Ishikawa (cell line): ENCODE data around the gene PPP6R3.

Experiments
- CEBPB ChIP-seq: IDR thresholded peaks from 2 replicates; pipeline ENCODE4 v1.6.1; 2012
- CREB1 ChIP-seq: IDR thresholded peaks from 2 replicates; pipeline ENCODE4 v1.6.1; 2012; ENCODE audit warnings: low read depth
- EGR1 ChIP-seq: IDR thresholded peaks from 2 replicates; pipeline ENCODE4 v1.6.1; 2012
- EP300 ChIP-seq: IDR thresholded peaks from 2 replicates; pipeline ENCODE4 v1.6.1; 2012; ENCODE audit warnings: borderline replicate concordance
- FOXM1 ChIP-seq: IDR thresholded peaks from 2 replicates; pipeline ENCODE4 v1.6.1; 2012; ENCODE audit warnings: low read depth, borderline replicate concordance
- NFIC ChIP-seq: IDR thresholded peaks from 2 replicates; pipeline ENCODE4 v1.6.1; 2012
- RAD21 ChIP-seq: IDR thresholded peaks from 2 replicates; pipeline ENCODE4 v1.6.1; 2012; ENCODE audit warnings: low read depth
- TAF1 ChIP-seq: IDR thresholded peaks from 2 replicates; pipeline ENCODE4 v1.6.1; 2012; ENCODE audit warnings: low read depth, mild to moderate bottlenecking
- TCF12 ChIP-seq: IDR thresholded peaks from 2 replicates; pipeline ENCODE4 v1.6.1; 2012; ENCODE audit warnings: low read depth
- TEAD4 ChIP-seq: IDR thresholded peaks from 2 replicates; pipeline ENCODE4 v1.6.1; 2012
- YY1 ChIP-seq: IDR thresholded peaks from 2 replicates; pipeline ENCODE4 v1.6.1; 2012; ENCODE audit warnings: low read depth
- ZBTB7A ChIP-seq: IDR thresholded peaks from 2 replicates; pipeline ENCODE4 v1.6.1; 2012; ENCODE audit warnings: low read depth
- TF ChIP-seq, protein P1 (sequence below): IDR thresholded peaks from 2 replicates; pipeline ENCODE4 v1.6.1; 2012
- TF ChIP-seq, protein P2 (sequence below): IDR thresholded peaks from 2 replicates; pipeline ENCODE4 v1.6.1; 2012
- TF ChIP-seq, protein P3 (sequence below): IDR thresholded peaks from 2 replicates; pipeline ENCODE4 v1.6.1; 2012; ENCODE audit warnings: low read depth, mild to moderate bottlenecking

PPP6R3 gene

DNA sequence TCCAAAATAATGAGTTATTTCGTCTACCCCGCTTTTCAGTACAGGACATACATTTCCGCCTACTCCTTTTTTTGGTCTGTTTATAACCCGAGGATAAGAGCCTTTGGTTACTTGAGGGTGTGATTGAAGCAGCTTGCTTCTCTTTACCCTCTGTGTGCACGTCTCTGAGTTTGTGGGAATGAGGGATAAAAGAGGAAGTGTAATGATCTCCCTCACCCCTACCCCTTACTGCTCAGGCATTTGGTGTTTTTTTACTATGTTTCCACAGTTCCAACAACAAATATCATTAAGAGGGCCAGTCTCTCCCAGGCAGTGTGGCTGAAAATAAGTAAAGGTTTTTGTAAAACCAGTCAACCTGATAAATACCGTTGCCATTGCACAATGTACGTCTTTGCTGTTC lies 140.6 kb downstream of the PPP6R3 start:
- no peak for TF ChIP-seq FOXM1
- TF ChIP-seq, protein P1, sequence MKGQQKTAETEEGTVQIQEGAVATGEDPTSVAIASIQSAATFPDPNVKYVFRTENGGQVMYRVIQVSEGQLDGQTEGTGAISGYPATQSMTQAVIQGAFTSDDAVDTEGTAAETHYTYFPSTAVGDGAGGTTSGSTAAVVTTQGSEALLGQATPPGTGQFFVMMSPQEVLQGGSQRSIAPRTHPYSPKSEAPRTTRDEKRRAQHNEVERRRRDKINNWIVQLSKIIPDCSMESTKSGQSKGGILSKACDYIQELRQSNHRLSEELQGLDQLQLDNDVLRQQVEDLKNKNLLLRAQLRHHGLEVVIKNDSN, result no peak
- no peak for TF ChIP-seq ZBTB7A
- TF ChIP-seq CEBPB, result no peak
- TF ChIP-seq TAF1, result no peak
- TF ChIP-seq, protein P2, sequence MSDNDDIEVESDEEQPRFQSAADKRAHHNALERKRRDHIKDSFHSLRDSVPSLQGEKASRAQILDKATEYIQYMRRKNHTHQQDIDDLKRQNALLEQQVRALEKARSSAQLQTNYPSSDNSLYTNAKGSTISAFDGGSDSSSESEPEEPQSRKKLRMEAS, result no peak
- TF ChIP-seq NFIC, result no peak
- TF ChIP-seq CREB1, result no peak
- no peak for TF ChIP-seq EGR1

DNA sequence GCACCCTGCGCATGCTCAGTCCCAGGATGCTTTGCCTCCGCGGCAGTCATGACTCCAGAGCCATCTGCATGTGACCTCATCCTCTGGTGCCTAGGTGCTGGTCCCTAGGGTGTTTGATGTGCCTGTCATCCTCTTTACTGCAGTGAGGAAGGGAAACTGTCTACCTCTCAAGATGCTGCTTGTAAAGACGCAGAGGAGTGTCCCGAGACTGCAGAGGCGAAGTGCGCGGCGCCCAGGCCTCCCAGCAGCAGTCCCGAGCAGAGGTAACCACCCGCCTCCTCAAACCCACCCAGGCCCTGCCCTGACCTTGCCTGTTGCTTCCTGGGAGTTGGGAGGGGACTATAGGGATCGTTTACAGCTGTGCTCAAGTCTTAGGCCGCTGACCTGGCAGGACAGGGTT lies 149.2 kb downstream of the PPP6R3 start:
- no peak for TF ChIP-seq ZBTB7A

DNA sequence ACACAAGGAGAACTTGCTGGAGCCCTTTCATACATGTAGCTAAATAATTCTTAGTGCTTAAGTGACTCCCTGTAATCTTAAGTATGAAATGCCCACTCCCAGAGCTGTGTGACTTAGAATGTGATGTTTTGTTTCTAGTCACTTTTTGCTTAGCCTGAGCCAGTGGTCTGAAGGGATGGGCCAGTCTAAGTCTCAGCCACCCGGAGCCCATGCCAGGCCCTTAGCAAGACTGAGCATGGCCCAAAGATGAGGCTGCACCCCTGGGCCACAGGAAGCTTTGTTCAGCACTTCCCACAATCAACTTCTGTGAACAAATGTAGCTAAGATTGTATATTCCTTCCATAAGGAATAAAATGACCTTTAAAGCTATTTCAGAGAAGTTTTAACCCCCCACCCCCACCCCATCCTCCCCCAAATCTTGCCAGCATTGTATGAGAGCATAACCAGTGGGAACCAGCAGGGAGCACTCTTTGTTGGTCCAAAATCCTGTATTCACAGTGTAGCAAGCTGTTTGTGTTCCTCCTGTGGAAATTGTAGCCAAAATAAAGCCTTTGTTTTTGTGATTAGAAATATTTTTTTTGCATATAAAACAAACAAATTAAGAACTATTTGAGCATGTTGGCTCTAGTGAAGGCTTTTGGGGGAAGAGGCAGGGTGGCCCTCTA lies 150.0 kb downstream of the PPP6R3 start:
- TF ChIP-seq CEBPB, result no peak
- TF ChIP-seq RAD21, result no peak
- no peak for TF ChIP-seq TAF1
- TF ChIP-seq EP300, result no peak
- TF ChIP-seq, protein P2, result no peak
- TF ChIP-seq, protein P1, result no peak
- TF ChIP-seq NFIC, result no peak
- TF ChIP-seq FOXM1, result no peak
- no peak for TF ChIP-seq EGR1
- no peak for TF ChIP-seq CREB1
- no peak for TF ChIP-seq ZBTB7A
- no peak for TF ChIP-seq TCF12
- TF ChIP-seq, protein P3, sequence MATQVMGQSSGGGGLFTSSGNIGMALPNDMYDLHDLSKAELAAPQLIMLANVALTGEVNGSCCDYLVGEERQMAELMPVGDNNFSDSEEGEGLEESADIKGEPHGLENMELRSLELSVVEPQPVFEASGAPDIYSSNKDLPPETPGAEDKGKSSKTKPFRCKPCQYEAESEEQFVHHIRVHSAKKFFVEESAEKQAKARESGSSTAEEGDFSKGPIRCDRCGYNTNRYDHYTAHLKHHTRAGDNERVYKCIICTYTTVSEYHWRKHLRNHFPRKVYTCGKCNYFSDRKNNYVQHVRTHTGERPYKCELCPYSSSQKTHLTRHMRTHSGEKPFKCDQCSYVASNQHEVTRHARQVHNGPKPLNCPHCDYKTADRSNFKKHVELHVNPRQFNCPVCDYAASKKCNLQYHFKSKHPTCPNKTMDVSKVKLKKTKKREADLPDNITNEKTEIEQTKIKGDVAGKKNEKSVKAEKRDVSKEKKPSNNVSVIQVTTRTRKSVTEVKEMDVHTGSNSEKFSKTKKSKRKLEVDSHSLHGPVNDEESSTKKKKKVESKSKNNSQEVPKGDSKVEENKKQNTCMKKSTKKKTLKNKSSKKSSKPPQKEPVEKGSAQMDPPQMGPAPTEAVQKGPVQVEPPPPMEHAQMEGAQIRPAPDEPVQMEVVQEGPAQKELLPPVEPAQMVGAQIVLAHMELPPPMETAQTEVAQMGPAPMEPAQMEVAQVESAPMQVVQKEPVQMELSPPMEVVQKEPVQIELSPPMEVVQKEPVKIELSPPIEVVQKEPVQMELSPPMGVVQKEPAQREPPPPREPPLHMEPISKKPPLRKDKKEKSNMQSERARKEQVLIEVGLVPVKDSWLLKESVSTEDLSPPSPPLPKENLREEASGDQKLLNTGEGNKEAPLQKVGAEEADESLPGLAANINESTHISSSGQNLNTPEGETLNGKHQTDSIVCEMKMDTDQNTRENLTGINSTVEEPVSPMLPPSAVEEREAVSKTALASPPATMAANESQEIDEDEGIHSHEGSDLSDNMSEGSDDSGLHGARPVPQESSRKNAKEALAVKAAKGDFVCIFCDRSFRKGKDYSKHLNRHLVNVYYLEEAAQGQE, result no peak
- no peak for TF ChIP-seq TEAD4
- no peak for TF ChIP-seq YY1

DNA sequence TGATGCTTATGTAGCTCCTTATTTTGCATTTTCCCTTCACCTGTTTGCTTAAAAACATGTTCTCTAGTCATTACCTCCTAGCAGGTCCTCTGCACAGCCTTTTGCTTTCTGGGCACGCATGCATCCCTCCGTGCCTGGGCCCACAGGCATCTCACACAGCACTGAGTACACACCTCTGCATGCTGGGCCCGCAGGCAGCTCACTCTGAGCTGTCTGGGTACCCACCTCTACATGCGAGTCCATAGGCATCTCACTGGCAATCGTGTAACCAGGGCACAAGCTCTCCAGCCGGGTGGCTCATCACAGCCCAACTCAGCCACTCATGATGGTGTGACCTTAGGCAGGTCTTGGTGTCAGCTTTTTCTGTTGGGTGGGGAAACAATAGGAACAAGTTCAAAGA lies 155.1 kb downstream of the PPP6R3 start:
- TF ChIP-seq TCF12, result no peak
- TF ChIP-seq EGR1, result no peak
- no peak for TF ChIP-seq YY1
- TF ChIP-seq, protein P3, result no peak
- TF ChIP-seq, protein P1, result no peak

DNA sequence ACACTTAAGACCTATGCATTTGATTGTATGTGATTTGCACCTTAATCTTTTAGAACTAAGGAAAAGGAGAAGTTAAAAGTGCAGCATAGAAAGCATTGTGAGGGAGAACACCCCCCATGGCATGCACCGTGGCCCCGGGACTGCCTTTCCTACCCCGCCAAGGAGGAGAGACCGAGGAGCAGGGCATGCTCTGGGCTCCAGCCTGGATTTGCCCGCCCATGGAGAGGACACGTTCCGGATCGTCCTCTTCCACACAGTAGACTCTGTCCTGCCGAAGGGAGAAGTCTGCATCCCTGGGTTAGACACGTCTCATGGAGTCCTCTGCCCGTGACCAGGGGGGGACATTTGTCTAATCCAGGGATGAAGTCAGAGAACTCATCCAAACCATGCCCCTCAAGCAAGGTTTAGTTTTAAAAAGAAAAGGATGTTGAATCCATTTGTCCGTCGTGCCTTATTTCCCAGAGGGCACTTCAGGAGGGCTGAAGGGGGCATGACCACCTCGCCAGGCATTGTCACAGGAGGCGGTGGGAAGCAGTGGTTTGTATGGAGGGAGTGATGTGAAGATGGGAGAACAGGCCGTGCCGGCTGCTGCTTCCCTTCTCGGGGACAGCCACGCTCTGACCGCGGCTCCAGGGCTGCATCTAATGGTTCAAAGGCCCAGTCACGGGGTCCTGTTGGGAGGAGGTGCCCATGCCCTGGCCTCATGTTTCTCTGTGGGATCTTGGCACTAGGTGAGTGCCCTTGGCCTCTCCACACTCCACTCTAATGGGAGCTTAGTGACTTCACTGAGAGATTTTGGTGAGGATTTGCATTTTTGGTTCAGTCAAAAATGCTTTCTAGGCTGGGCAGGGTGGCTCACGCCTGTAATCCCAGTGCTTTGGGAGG lies 157.6 kb downstream of the PPP6R3 start:
- TF ChIP-seq, protein P1, result no peak
- TF ChIP-seq, protein P3, result no peak
- TF ChIP-seq EGR1, result no peak
- no peak for TF ChIP-seq ZBTB7A
- no peak for TF ChIP-seq TCF12
- no peak for TF ChIP-seq TEAD4
- TF ChIP-seq, protein P2, result no peak
